H1 (cell line): Measurements from ENCODE around the gene CTSA. TPM values are rescaled to one million over a fixed set of nuclear protein-coding genes. Genes with fewer than 3 reads are reported as not detected.
A peak's percentile ranks its signal among the peaks of the same experiment; 100 is the strongest.

Experiments used
- CTCF ChIA-PET: fragments of 300-600 bp; sonication (Branson Sonifier 250); formaldehyde crosslinking; loops from one replicate; lab custom pipeline; 2021; ENCODE audit not compliant: partially characterized antibody; lab: Charles Lee
- POLR2A ChIA-PET: fragments of 300-600 bp; sonication (Branson Sonifier 250); formaldehyde crosslinking; loops from one replicate; lab custom pipeline; 2021; ENCODE audit warnings: inconsistent platforms; ENCODE audit not compliant: partially characterized antibody; lab: Charles Lee
- DNase-seq, 2 experiments: peaks; one replicate each; pipeline versions ENCODE4 v3.0.0 to v3.0.0-alpha.2; 2010 to 2022; ENCODE audit warnings: low spot score in 2 of 2, low read depth in 1 of 2, mixed read lengths in 1 of 2
- FAIRE-seq: peaks from 2 replicates; lab custom pipeline; 2011; peaks lifted over from hg19 to GRCh38; lab: Jason Lieb, UNC
- H2AFZ ChIP-seq: 2 replicates; pipeline ENCODE4 v1.8.1; 2012; ENCODE audit warnings: low read length, inconsistent platforms
- H2AK5ac ChIP-seq: 2 replicates; pipeline ENCODE4 v1.6.1; 2013; ENCODE audit warnings: low read depth, low read length
- H2BK120ac ChIP-seq: replicated peaks from 2 replicates; pipeline ENCODE3; 2013; ENCODE audit warnings: low read depth, low read length, inconsistent platforms
- H2BK12ac ChIP-seq: 2 replicates; pipeline ENCODE4 v1.6.1; 2013; ENCODE audit warnings: low read depth, low read length
- H2BK15ac ChIP-seq: 2 replicates; pipeline ENCODE4 v1.6.1; 2013; ENCODE audit warnings: low read length
- H2BK20ac ChIP-seq: 2 replicates; pipeline ENCODE4 v1.6.1; 2013; ENCODE audit warnings: low read length
- H2BK5ac ChIP-seq: 2 replicates; pipeline ENCODE4 v1.6.1; 2013; ENCODE audit warnings: low read depth, low read length
- H3K14ac ChIP-seq: 2 replicates; pipeline ENCODE4 v1.6.1; 2013; ENCODE audit warnings: inconsistent platforms; ENCODE audit not compliant: insufficient read length
- H3K18ac ChIP-seq: 2 replicates; pipeline ENCODE4 v1.6.1; 2013; ENCODE audit warnings: low read length; ENCODE audit errors: extremely low read depth
- H3K23ac ChIP-seq: 2 replicates; pipeline ENCODE4 v1.6.1; 2013; ENCODE audit warnings: inconsistent platforms; ENCODE audit not compliant: insufficient read length
- H3K23me2 ChIP-seq: 2 replicates; pipeline ENCODE4 v1.6.1; 2013; ENCODE audit warnings: low read depth, low read length
- H3K27ac ChIP-seq: 2 replicates; pipeline ENCODE4 v1.6.1; 2011; ENCODE audit warnings: low read depth, low read length, inconsistent platforms
- H3K27me3 ChIP-seq, 4 experiments: replicated peaks in 1 of 4; 1 replicate in 1 of 4; 2 replicates in 3 of 4; pipeline versions ENCODE4 v1.6.1 to v1.8.1; 2011 to 2013; ENCODE audit warnings: low read length in 3 of 4, mild to moderate bottlenecking in 3 of 4, inconsistent platforms in 2 of 4, mixed read lengths in 2 of 4, moderate library complexity in 1 of 4; ENCODE audit not compliant: control insufficient read depth in 3 of 4, insufficient read depth in 3 of 4; ENCODE audit errors: extremely low read depth in 1 of 4
- H3K36me3 ChIP-seq, 4 experiments: 2 replicates each; pipeline versions ENCODE4 v1.6.1 to v1.8.1; 2011 to 2013; ENCODE audit warnings: mild to moderate bottlenecking in 4 of 4, low read length in 3 of 4, moderate library complexity in 2 of 4, control low read depth in 1 of 4, inconsistent platforms in 1 of 4; ENCODE audit not compliant: insufficient read depth in 4 of 4, control insufficient read depth in 2 of 4
- H3K4ac ChIP-seq: replicated peaks from 2 replicates; pipeline ENCODE3; 2013; ENCODE audit warnings: low read length, low read depth, mixed read lengths, inconsistent platforms; ENCODE audit not compliant: insufficient read length
- H3K4me1 ChIP-seq, 4 experiments: replicated peaks in 1 of 4; 1 replicate in 1 of 4; 2 replicates in 3 of 4; pipeline versions ENCODE4 v1.6.1 to v1.8.1; 2011 to 2013; ENCODE audit warnings: low read length in 3 of 4, inconsistent platforms in 2 of 4, mixed read lengths in 1 of 4; ENCODE audit not compliant: insufficient read depth in 4 of 4, control insufficient read depth in 3 of 4
- H3K4me2 ChIP-seq, 2 experiments: 2 replicates each; pipeline versions ENCODE4 v1.6.1 to v1.8.1; 2011 to 2013; ENCODE audit warnings: low read depth in 2 of 2, low read length in 2 of 2, control low read depth in 1 of 2, inconsistent platforms in 1 of 2, mild to moderate bottlenecking in 1 of 2; ENCODE audit not compliant: insufficient read depth in 1 of 2
- H3K4me3 ChIP-seq, 4 experiments: fragments of 200-600, 300-600 bp in 1 of 4; sonication (generic), shearing (Covaris generic), sonication (Bioruptor Twin) in 1 of 4; 2 replicates each; pipeline versions ENCODE4 v1.5.1 to v1.8.1; 2011 to 2016; ENCODE audit warnings: low read length in 4 of 4, low read depth in 3 of 4, control low read depth in 2 of 4, inconsistent platforms in 2 of 4, mild to moderate bottlenecking in 2 of 4, mixed read lengths in 1 of 4, moderate library complexity in 1 of 4; ENCODE audit not compliant: insufficient read depth in 2 of 4; ENCODE audit errors: extremely low read depth in 1 of 4
- H3K56ac ChIP-seq: replicated peaks from 2 replicates; pipeline ENCODE3; 2013; ENCODE audit warnings: low read depth, mild to moderate bottlenecking, mixed read lengths, low read length, inconsistent platforms; ENCODE audit not compliant: insufficient read length
- H3K79me1 ChIP-seq: 2 replicates; pipeline ENCODE4 v1.6.1; 2013; ENCODE audit warnings: low read depth, low read length, control low read depth
- H3K79me2 ChIP-seq, 2 experiments: 2 replicates each; pipeline versions ENCODE4 v1.6.1 to v1.8.1; 2012 to 2013; ENCODE audit warnings: low read length in 2 of 2, mild to moderate bottlenecking in 2 of 2, inconsistent platforms in 1 of 2; ENCODE audit not compliant: insufficient read depth in 2 of 2, control insufficient read depth in 1 of 2
- H3K9ac ChIP-seq, 4 experiments: replicated peaks in 1 of 4; 1 replicate in 1 of 4; 2 replicates in 3 of 4; pipeline versions ENCODE4 v1.6.1 to v1.8.1; 2011 to 2013; ENCODE audit warnings: low read depth in 3 of 4, low read length in 3 of 4, control low read depth in 2 of 4, mild to moderate bottlenecking in 2 of 4, moderate library complexity in 2 of 4, inconsistent platforms in 1 of 4; ENCODE audit errors: extremely low read depth in 1 of 4
- H3K9me3 ChIP-seq, 2 experiments: 2 replicates each; pipeline versions ENCODE4 v1.6.1 to v1.8.1; 2012 to 2013; ENCODE audit warnings: mild to moderate bottlenecking in 2 of 2, moderate library complexity in 2 of 2, control low read depth in 1 of 2, inconsistent platforms in 1 of 2, low read depth in 1 of 2, low read length in 1 of 2, mixed read lengths in 1 of 2; ENCODE audit not compliant: insufficient read depth in 2 of 2
- H4K20me1 ChIP-seq, 2 experiments: replicated peaks in 1 of 2; 2 replicates each; pipeline versions ENCODE3 to v1.8.1; 2011 to 2013; ENCODE audit warnings: inconsistent platforms in 2 of 2, low read length in 2 of 2, mild to moderate bottlenecking in 1 of 2; ENCODE audit not compliant: insufficient read depth in 2 of 2, control insufficient read depth in 1 of 2
- H4K5ac ChIP-seq: 2 replicates; pipeline ENCODE4 v1.6.1; 2013; ENCODE audit warnings: low read length, low read depth, mixed read lengths, inconsistent platforms; ENCODE audit not compliant: insufficient read length
- H4K8ac ChIP-seq: 2 replicates; pipeline ENCODE4 v1.8.0; 2013; ENCODE audit warnings: mild to moderate bottlenecking, moderate library complexity, low read length, inconsistent platforms; ENCODE audit not compliant: insufficient read depth; ENCODE audit errors: extremely low read depth
- H4K91ac ChIP-seq: replicated peaks from 2 replicates; pipeline ENCODE3; 2013; ENCODE audit warnings: low read length, mixed read lengths, inconsistent platforms; ENCODE audit not compliant: insufficient read length
- BCL11A ChIP-seq, 2 experiments: IDR thresholded peaks; one replicate each; pipeline ENCODE4 v1.6.1; 2011; ENCODE audit warnings: low read depth in 2 of 2, low read length in 2 of 2, mild to moderate bottlenecking in 2 of 2
- CREB1 ChIP-seq: IDR thresholded peaks from 2 replicates; pipeline ENCODE4 v1.6.1; 2012; ENCODE audit warnings: inconsistent platforms
- JUN ChIP-seq: IDR thresholded peaks from 2 replicates; pipeline ENCODE4 v1.6.1; 2011; ENCODE audit warnings: low read depth, mild to moderate bottlenecking, improper control_type of control experiment, low read length
- POLR2A ChIP-seq, 2 experiments: IDR thresholded peaks; 1 replicate in 1 of 2; 2 replicates in 1 of 2; pipeline ENCODE4 v1.6.1; 2011; ENCODE audit warnings: low read depth in 2 of 2, low read length in 2 of 2, mild to moderate bottlenecking in 2 of 2; ENCODE audit errors: control extremely low read depth in 1 of 2
- TAF1 ChIP-seq: IDR thresholded peaks from 2 replicates; pipeline ENCODE4 v1.6.1; 2011; ENCODE audit warnings: mild to moderate bottlenecking, low read depth, low read length
- WGBS, 2 experiments: shearing (Covaris generic) in 1 of 2; methylation state at CpG; one replicate each; pipeline versions ENCODE4 v1.1.6 to v1.1.7; 2013 to 2015; ENCODE audit warnings: low lambda C conversion rate in 2 of 2, mixed read lengths in 2 of 2, inconsistent platforms in 1 of 2, low coverage in 1 of 2, missing lambda C conversion rate in 1 of 2; ENCODE audit not compliant: insufficient replicate concordance in 2 of 2, insufficient coverage in 1 of 2, insufficient read length in 1 of 2; ENCODE audit errors: extremely low coverage in 1 of 2, missing lambda C conversion rate in 1 of 2; 5-methylcytosine and 5-hydroxymethylcytosine counted together
- polyA plus RNA-seq, 7 experiments: library from polyadenylated mRNA; depleted of rRNA in 3 of 7; stranded (reverse) in 5 of 7; unstranded in 2 of 7; fragments of >200 nt in 5 of 7; fragments of 200-250 nt in 2 of 7; gene quantifications; 1 replicate in 5 of 7; 2 replicates in 1 of 7; 4 replicates in 1 of 7; pipeline versions ENCODE4 v1.2.1 to v1.2.3, GENCODE V29; 2011 to 2013; ENCODE audit warnings: missing spikeins in 2 of 7, mixed read lengths in 2 of 7
- total RNA-seq: library from RNA; stranded (reverse); fragmentation: NEBNext Ultra II Directional; extraction: Animal tissue kit (Norgen Biotek cat#: 25700); gene quantifications from 2 replicates; pipeline ENCODE4 v1.2.1, GENCODE V29; 2021

Gene CTSA
- total and polyA plus RNA-seq, 2 of the 8 experiments (the other 6 are each of a cell fraction or from before 2014, with no cell fraction given): 49.7 to 74.0 TPM

- Histone ChIP-seq H4K91ac (no peak overlapping the region), H3K56ac (no peak overlapping the region), H2BK15ac (no peak overlapping the region), H3K14ac (no peak overlapping the region), H3K4ac (no peak overlapping the region), H3K79me2 (peaks cover 0 to 7% of the 10 kb centered on the region in 2 experiments; a peak in 1 of 4 replicates), H3K36me3 (peaks cover 8 to 22% (median 16%) of the 10 kb centered on the region in 4 experiments), H3K9ac (no peak overlapping the region), H3K18ac (no peak overlapping the region), H3K27ac (no peak overlapping the region), H2BK5ac (no peak overlapping the region), H3K9me3 (no peaks in the 10 kb centered on the region), H3K4me2 (no peak overlapping the region; a peak in 1 of 4 replicates), H3K4me1 (peaks cover 0 to 10% (median 6%) of the 10 kb centered on the region in 4 experiments; a peak in 6 of 7 replicates), H3K79me1 (peaks cover 3% of the 10 kb centered on the region; the same call in 1 of the 2 replicates), H3K27me3 (no peaks in the 10 kb centered on the region), H2BK20ac (no peak overlapping the region), H2BK120ac (no peak overlapping the region), H2AK5ac (no peak overlapping the region), H4K8ac (no peak overlapping the region), H2BK12ac (no peak overlapping the region), H3K4me3 (no peak overlapping the region), H2AFZ (no peak overlapping the region), H3K23me2 (peaks cover 15% of the 10 kb centered on the region; the same call in 1 of the 2 replicates), H4K20me1 (peaks cover 0 to 10% of the 10 kb centered on the region in 2 experiments), H3K23ac (no peak overlapping the region), H4K5ac (no peak overlapping the region)
- FAIRE-seq: no peak
- no peak for DNase-seq
- 85% methylated on average over 4 of the region's 4 CpGs; no CpG with 5 or more reads in 1 of the 2 experiments for WGBS, 2 experiments
- TF ChIP-seq TAF1: no peak
- TF ChIP-seq CREB1: no peak
- TF ChIP-seq JUN: no peak
- TF ChIP-seq POLR2A (IDR thresholded peaks at IDR 0.05; ENCODE audit: control extremely low read depth in 1 of 2, low read depth in 2 of 2, low read length in 2 of 2): peak in 1 of 2 experiments; percentile 53; a peak in 2 of 3 replicates
- TF ChIP-seq BCL11A (IDR thresholded peaks at IDR 0.05; ENCODE audit: low read depth in 2 of 2, low read length in 2 of 2): no peak
- ChIA-PET POLR2A (interaction anchor here (0.6 to 11.2 kb wide), 14 partner anchors 8 to 101 kb away, joined by 3 to 172 read pairs (median 4); partner anchors contain the start of genes DNTTIP1, PCIF1, PLTP and WFDC3), CTCF (interaction anchor here (0.7 to 6.3 kb wide), 11 partner anchors 9 to 77 kb away, joined by 3 to 40 read pairs (median 9); partner anchors contain the start of gene ZSWIM1)
These were observed 1.8 kb downstream of the CTSA start for GRCh38 chr20:45892828-45893500.
